ENCODE measurements around the gene EIF4E2.
"Not testable (repeated sequence)": the region's sequence is repeated elsewhere in the genome, so short reads cannot be mapped to it uniquely, and the experiment has no call there.

EIF4E2 gene

DNA sequence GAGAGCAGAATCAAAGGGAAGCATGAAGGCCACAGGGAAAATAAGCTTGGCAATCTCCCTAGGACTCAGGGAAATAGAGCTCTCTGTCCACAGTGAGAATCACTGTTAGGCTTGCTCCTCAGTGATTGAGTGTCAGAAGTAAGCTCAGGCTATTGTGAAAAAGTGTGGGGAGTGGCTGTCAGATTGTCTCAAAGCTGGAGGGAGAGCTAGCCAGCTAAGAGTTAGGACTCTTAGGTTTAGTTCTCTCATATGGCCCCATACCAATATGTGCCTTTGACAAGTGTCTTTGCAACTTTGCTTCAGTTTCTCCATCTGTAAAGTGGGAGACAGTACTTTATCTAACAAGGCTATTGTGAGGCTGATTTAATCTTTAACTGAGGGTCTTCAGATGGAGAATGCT is 17.2 kb downstream of the EIF4E2 start:
- Histone ChIP-seq H2BK120ac (ENCODE audit: low read depth, low read length) (no peak overlapping the region), H4K8ac (ENCODE audit: low read length) (no peak overlapping the region), H2BK15ac (ENCODE audit: low read depth, poor library complexity, severe bottlenecking) (no peak overlapping the region), H3K36me3 (ENCODE audit: control insufficient read depth in 1 of 2, insufficient read depth in 2 of 2, low read depth in 1 of 2, low read length in 2 of 2) (peaks cover 41 to 85% of the 10 kb centered on the region in 2 experiments), H3K9me3 (ENCODE audit: control insufficient read depth, low read length) (no peaks in the 10 kb centered on the region), H3K27me3 (ENCODE audit: control insufficient read depth in 1 of 2, insufficient read depth in 1 of 2, low read length in 2 of 2) (no peaks in the 10 kb centered on the region), H2AFZ (ENCODE audit: low read depth, low read length) (no peak overlapping the region), H3K23ac (ENCODE audit: low read length in 2 of 2) (no peak overlapping the region), H3K4me2 (ENCODE audit: low read length, poor library complexity, severe bottlenecking) (no peak overlapping the region), H3K14ac (ENCODE audit: low read length in 2 of 2) (no peak overlapping the region), H4K91ac (ENCODE audit: low read length) (no peak overlapping the region), H3K4me3 (ENCODE audit: insufficient read depth in 1 of 2, low read depth in 1 of 2, low read length in 2 of 2) (no peak overlapping the region), H3K27ac (ENCODE audit: low read length, poor library complexity, severe bottlenecking) (no peak overlapping the region), H3K4ac (ENCODE audit: low read depth in 1 of 2, low read length in 2 of 2) (no peak overlapping the region), H2BK12ac (ENCODE audit: low read length in 2 of 2) (no peak overlapping the region), H2AK5ac (ENCODE audit: low read length, severe bottlenecking) (no peak overlapping the region), H3K4me1 (ENCODE audit: control insufficient read depth, insufficient read depth, low read depth, low read length) (peaks cover 6% of the 10 kb centered on the region), H3K18ac (ENCODE audit: low read depth in 1 of 2, low read length in 2 of 2) (no peak overlapping the region), H3K79me1 (replicated peaks; ENCODE audit: low read length, poor library complexity, severe bottlenecking) (peaks cover 34% of the 10 kb centered on the region), H2BK5ac (ENCODE audit: low read depth, low read length, poor library complexity, severe bottlenecking) (no peak overlapping the region), H3K9ac (ENCODE audit: low read length) (peak overlapping the region; percentile 67)
- no peak for DNase-seq

DNA sequence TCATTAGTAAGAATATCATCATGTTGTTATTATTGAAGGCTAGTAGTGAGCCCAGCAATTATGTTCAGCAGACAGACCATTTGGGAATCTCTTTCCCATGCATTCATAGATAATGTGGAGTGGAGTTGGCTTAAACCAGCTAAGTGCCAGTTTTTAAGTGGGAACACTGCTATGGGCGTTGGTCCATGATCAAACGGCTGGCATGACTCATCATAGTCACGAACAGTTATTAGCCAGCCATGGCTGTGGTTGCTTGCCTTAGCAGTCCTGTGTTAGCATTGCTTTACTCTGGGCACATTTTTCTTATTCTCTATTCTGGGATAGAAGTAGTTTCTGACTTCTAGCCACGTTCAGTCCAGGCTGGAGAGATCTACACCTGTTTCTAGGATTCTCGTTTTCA is 17.7 kb downstream of the EIF4E2 start:
- H3K27ac ChIP-seq (ENCODE audit: low read length, poor library complexity, severe bottlenecking) = no peak overlapping the region
- no peak overlapping the region for H3K23ac ChIP-seq (ENCODE audit: low read length in 2 of 2)
- H2AFZ ChIP-seq (ENCODE audit: low read depth, low read length) = no peak overlapping the region
- H3K4me1 ChIP-seq (ENCODE audit: control insufficient read depth, insufficient read depth, low read depth, low read length) = peaks cover 6% of the 10 kb centered on the region
- H2BK120ac ChIP-seq (ENCODE audit: low read depth, low read length) = no peak overlapping the region
- H4K91ac ChIP-seq (ENCODE audit: low read length) = no peak overlapping the region
- DNase-seq = peak; percentile 84
- H2AK5ac ChIP-seq (ENCODE audit: low read length, severe bottlenecking) = no peak overlapping the region
- H4K8ac ChIP-seq (ENCODE audit: low read length) = no peak overlapping the region
- H3K4me3 ChIP-seq (ENCODE audit: insufficient read depth in 1 of 2, low read depth in 1 of 2, low read length in 2 of 2) = no peak overlapping the region
- H3K4ac ChIP-seq (ENCODE audit: low read depth in 1 of 2, low read length in 2 of 2) = no peak overlapping the region
- no peak overlapping the region for H3K14ac ChIP-seq (ENCODE audit: low read length in 2 of 2)
- peak overlapping the region; percentile 70 for H3K9ac ChIP-seq (ENCODE audit: low read length)
- H3K36me3 ChIP-seq (ENCODE audit: control insufficient read depth in 1 of 2, insufficient read depth in 2 of 2, low read depth in 1 of 2, low read length in 2 of 2) = peaks cover 41 to 85% of the 10 kb centered on the region in 2 experiments
- H3K4me2 ChIP-seq (ENCODE audit: low read length, poor library complexity, severe bottlenecking) = no peak overlapping the region
- no peak overlapping the region for H2BK12ac ChIP-seq (ENCODE audit: low read length in 2 of 2)
- H3K18ac ChIP-seq (ENCODE audit: low read depth in 1 of 2, low read length in 2 of 2) = no peak overlapping the region
- peaks cover 31% of the 10 kb centered on the region for H3K79me1 ChIP-seq (replicated peaks; ENCODE audit: low read length, poor library complexity, severe bottlenecking)
- 43% methylated on average over 3 of the region's 5 CpGs for WGBS
- no peak overlapping the region for H2BK5ac ChIP-seq (ENCODE audit: low read depth, low read length, poor library complexity, severe bottlenecking)
- no peaks in the 10 kb centered on the region for H3K9me3 ChIP-seq (ENCODE audit: control insufficient read depth, low read length)
- no peak overlapping the region for H2BK15ac ChIP-seq (ENCODE audit: low read depth, poor library complexity, severe bottlenecking)
- H3K27me3 ChIP-seq (ENCODE audit: control insufficient read depth in 1 of 2, insufficient read depth in 1 of 2, low read length in 2 of 2) = no peaks in the 10 kb centered on the region

DNA sequence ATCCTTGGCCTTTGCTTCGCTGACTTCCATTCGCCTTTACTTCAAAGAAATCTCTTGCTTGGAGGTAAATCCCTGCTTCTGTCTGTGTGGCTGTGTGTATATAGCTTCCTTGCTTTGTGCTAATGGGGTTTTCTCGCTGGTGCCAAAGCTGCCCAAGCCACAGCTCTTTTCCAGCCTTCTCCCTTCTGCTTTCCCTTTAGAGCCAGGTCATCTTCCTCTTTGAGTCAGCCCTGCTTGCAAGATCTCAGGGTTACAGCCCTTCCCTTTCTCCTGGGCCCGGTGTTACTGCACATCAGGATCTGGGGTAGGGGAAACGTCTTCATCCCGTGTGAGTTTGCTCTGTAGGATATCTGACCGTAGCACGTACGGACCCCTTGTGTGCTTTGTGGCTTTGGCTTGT is 19.1 kb downstream of the EIF4E2 start:
- H3K4me2 ChIP-seq (ENCODE audit: low read length, poor library complexity, severe bottlenecking) = no peak overlapping the region
- H3K79me1 ChIP-seq (replicated peaks; ENCODE audit: low read length, poor library complexity, severe bottlenecking) = peaks cover 31% of the 10 kb centered on the region
- no peak for DNase-seq
- H3K14ac ChIP-seq (ENCODE audit: low read length in 2 of 2) = no peak overlapping the region
- H3K36me3 ChIP-seq (ENCODE audit: control insufficient read depth in 1 of 2, insufficient read depth in 2 of 2, low read depth in 1 of 2, low read length in 2 of 2) = peaks cover 44 to 85% of the 10 kb centered on the region in 2 experiments
- H4K91ac ChIP-seq (ENCODE audit: low read length) = no peak overlapping the region
- H2AFZ ChIP-seq (ENCODE audit: low read depth, low read length) = no peak overlapping the region
- no peak overlapping the region for H2BK15ac ChIP-seq (ENCODE audit: low read depth, poor library complexity, severe bottlenecking)
- no peak overlapping the region for H2BK120ac ChIP-seq (ENCODE audit: low read depth, low read length)
- no peak overlapping the region for H3K18ac ChIP-seq (ENCODE audit: low read depth in 1 of 2, low read length in 2 of 2)
- 98% methylated on average over 9 of the region's 9 CpGs for WGBS
- no peak overlapping the region for H2BK12ac ChIP-seq (ENCODE audit: low read length in 2 of 2)
- no peaks in the 10 kb centered on the region for H3K27me3 ChIP-seq (ENCODE audit: control insufficient read depth in 1 of 2, insufficient read depth in 1 of 2, low read length in 2 of 2)
- no peak overlapping the region for H4K8ac ChIP-seq (ENCODE audit: low read length)
- H3K4ac ChIP-seq (ENCODE audit: low read depth in 1 of 2, low read length in 2 of 2) = no peak overlapping the region
- no peaks in the 10 kb centered on the region for H3K9me3 ChIP-seq (ENCODE audit: control insufficient read depth, low read length)
- peaks cover 9% of the 10 kb centered on the region for H3K4me1 ChIP-seq (ENCODE audit: control insufficient read depth, insufficient read depth, low read depth, low read length)
- H3K23ac ChIP-seq (ENCODE audit: low read length in 2 of 2) = no peak overlapping the region
- H3K9ac ChIP-seq (ENCODE audit: low read length) = no peak overlapping the region
- H3K4me3 ChIP-seq (ENCODE audit: insufficient read depth in 1 of 2, low read depth in 1 of 2, low read length in 2 of 2) = no peak overlapping the region
- H3K27ac ChIP-seq (ENCODE audit: low read length, poor library complexity, severe bottlenecking) = no peak overlapping the region
- H2AK5ac ChIP-seq (ENCODE audit: low read length, severe bottlenecking) = no peak overlapping the region
- no peak overlapping the region for H2BK5ac ChIP-seq (ENCODE audit: low read depth, low read length, poor library complexity, severe bottlenecking)

DNA sequence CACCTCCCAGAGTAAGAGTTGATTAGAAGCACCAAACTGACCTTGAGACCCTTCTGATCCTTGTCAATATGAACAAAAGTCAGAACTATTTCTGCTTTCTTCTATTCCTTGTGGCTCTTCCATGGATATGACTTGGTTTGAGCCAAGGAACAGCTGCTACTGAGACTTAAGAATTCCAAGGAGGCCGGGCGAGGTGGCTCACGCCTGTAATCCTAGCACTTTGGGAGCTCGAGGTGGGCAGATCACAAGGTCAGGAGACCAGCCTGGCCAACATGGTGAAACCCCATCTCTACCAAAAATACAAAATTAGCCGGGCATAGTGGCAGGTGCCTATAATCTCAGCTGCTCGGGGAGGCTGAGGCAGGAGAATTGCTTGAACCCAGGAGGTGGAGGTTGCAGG is 20.0 kb downstream of the EIF4E2 start:
- not testable (repeated sequence) for H3K4me1 ChIP-seq (ENCODE audit: control insufficient read depth, insufficient read depth, low read depth, low read length); H2BK12ac ChIP-seq (ENCODE audit: low read length in 2 of 2); H3K27me3 ChIP-seq (ENCODE audit: control insufficient read depth in 1 of 2, insufficient read depth in 1 of 2, low read length in 2 of 2); H3K4me3 ChIP-seq (ENCODE audit: insufficient read depth in 1 of 2, low read depth in 1 of 2, low read length in 2 of 2); H2BK5ac ChIP-seq (ENCODE audit: low read depth, low read length, poor library complexity, severe bottlenecking); H3K4ac ChIP-seq (ENCODE audit: low read depth in 1 of 2, low read length in 2 of 2); H3K14ac ChIP-seq (ENCODE audit: low read length in 2 of 2); H3K27ac ChIP-seq (ENCODE audit: low read length, poor library complexity, severe bottlenecking); H2BK120ac ChIP-seq (ENCODE audit: low read depth, low read length); H2AFZ ChIP-seq (ENCODE audit: low read depth, low read length); H2BK15ac ChIP-seq (ENCODE audit: low read depth, poor library complexity, severe bottlenecking); H3K9ac ChIP-seq (ENCODE audit: low read length); H3K18ac ChIP-seq (ENCODE audit: low read depth in 1 of 2, low read length in 2 of 2); H4K8ac ChIP-seq (ENCODE audit: low read length); H4K91ac ChIP-seq (ENCODE audit: low read length); H2AK5ac ChIP-seq (ENCODE audit: low read length, severe bottlenecking); H3K4me2 ChIP-seq (ENCODE audit: low read length, poor library complexity, severe bottlenecking); H3K23ac ChIP-seq (ENCODE audit: low read length in 2 of 2); DNase-seq; H3K9me3 ChIP-seq (ENCODE audit: control insufficient read depth, low read length)
- H3K36me3 ChIP-seq (ENCODE audit: control insufficient read depth in 1 of 2, insufficient read depth in 2 of 2, low read depth in 1 of 2, low read length in 2 of 2) = peaks cover 41 to 86% of the 10 kb centered on the region in 2 experiments
- 100% methylated on average over 4 of the region's 6 CpGs for whole genome bisulfite sequencing
- H3K79me1 ChIP-seq (replicated peaks; ENCODE audit: low read length, poor library complexity, severe bottlenecking) = peaks cover 32% of the 10 kb centered on the region

Measured in mesenchymal stem cell (in vitro differentiated cells and primary cell).